ENCODE measurements around the gene SLC25A42.

GRCh38 chr19:19034204-19034624 lies 29.6 kb upstream of the SLC25A42 start:
- TF ChIP-seq POLR2AphosphoS5 (IDR thresholded peaks at IDR 0.05) (no peak), CTCF (IDR thresholded peaks at IDR 0.05 in 8 of 11, conservative IDR thresholded peaks at IDR 0.05 in 3 of 11) (no peak), POLR2A (IDR thresholded peaks at IDR 0.05) (no peak)
